ENCODE measurements around the gene UCHL5. TPM values are rescaled to one million over a fixed set of nuclear protein-coding genes. Genes with fewer than 3 reads are reported as not detected.

UCHL5 gene
- total RNA-seq, 4 donors from 2014 or later: 13.7 to 35.0 (median 26.0) TPM

GRCh38 chr1:193085263-193085662 is 26.1 kb upstream of the UCHL5 start:
- Histone ChIP-seq H3K27ac (no peak overlapping the region), H3K27me3 (no peaks in the 10 kb centered on the region), H3K9me3 (no peaks in the 10 kb centered on the region), H3K36me3 (peaks cover 0 to 39% (median 19%) of the 10 kb centered on the region in 4 donors), H3K4me3 (no peak overlapping the region), H3K4me1 (no peaks in the 10 kb centered on the region)
- intact Hi-C loops (cut with DNase I; ENCODE audit: low total_unique reads): no loop called here
- in situ Hi-C loops (cut with MboI; ENCODE audit: low pct_ligation_motif_present in 1 of 4, low pct_unique_long_range_greater_than_20kb in 1 of 4, low sequenced_read_pairs in 3 of 4): no loop called here
- 65 to 68% methylated on average over 1 of the region's 1 CpG for WGBS, 2 donors (ENCODE audit: low coverage in 1 of 2)
- TF ChIP-seq POLR2A (IDR thresholded peaks at IDR 0.05) (no peak), POLR2AphosphoS5 (IDR thresholded peaks at IDR 0.05) (no peak), EP300 (IDR thresholded peaks at IDR 0.05; ENCODE audit: low read depth) (no peak)
- no peak for DNase-seq

- Histone ChIP-seq H3K27ac (no peak overlapping the region), H3K27me3 (no peaks in the 10 kb centered on the region), H3K36me3 (peaks cover 0 to 49% (median 22%) of the 10 kb centered on the region in 4 donors), H3K4me3 (no peak overlapping the region), H3K9me3 (no peaks in the 10 kb centered on the region), H3K4me1 (no peaks in the 10 kb centered on the region)
- 80 to 89% methylated on average over 4 to 6 of the region's 6 CpGs for WGBS, 2 donors (ENCODE audit: low coverage in 1 of 2)
- TF ChIP-seq EP300 (IDR thresholded peaks at IDR 0.05; ENCODE audit: low read depth) (no peak), POLR2A (IDR thresholded peaks at IDR 0.05) (no peak), POLR2AphosphoS5 (IDR thresholded peaks at IDR 0.05) (no peak)
- TF ChIP-seq, protein P1, sequence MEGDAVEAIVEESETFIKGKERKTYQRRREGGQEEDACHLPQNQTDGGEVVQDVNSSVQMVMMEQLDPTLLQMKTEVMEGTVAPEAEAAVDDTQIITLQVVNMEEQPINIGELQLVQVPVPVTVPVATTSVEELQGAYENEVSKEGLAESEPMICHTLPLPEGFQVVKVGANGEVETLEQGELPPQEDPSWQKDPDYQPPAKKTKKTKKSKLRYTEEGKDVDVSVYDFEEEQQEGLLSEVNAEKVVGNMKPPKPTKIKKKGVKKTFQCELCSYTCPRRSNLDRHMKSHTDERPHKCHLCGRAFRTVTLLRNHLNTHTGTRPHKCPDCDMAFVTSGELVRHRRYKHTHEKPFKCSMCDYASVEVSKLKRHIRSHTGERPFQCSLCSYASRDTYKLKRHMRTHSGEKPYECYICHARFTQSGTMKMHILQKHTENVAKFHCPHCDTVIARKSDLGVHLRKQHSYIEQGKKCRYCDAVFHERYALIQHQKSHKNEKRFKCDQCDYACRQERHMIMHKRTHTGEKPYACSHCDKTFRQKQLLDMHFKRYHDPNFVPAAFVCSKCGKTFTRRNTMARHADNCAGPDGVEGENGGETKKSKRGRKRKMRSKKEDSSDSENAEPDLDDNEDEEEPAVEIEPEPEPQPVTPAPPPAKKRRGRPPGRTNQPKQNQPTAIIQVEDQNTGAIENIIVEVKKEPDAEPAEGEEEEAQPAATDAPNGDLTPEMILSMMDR (IDR thresholded peaks at IDR 0.05): no peak
- DNase-seq: no peak
- intact Hi-C loops (cut with DNase I; ENCODE audit: low total_unique reads): no loop called here
- in situ Hi-C loops (cut with MboI; ENCODE audit: low pct_ligation_motif_present in 1 of 4, low pct_unique_long_range_greater_than_20kb in 1 of 4, low sequenced_read_pairs in 3 of 4): no loop called here
Measured at GRCh38 chr1:193083365-193084088, 24.4 kb upstream of the UCHL5 start.

DNA sequence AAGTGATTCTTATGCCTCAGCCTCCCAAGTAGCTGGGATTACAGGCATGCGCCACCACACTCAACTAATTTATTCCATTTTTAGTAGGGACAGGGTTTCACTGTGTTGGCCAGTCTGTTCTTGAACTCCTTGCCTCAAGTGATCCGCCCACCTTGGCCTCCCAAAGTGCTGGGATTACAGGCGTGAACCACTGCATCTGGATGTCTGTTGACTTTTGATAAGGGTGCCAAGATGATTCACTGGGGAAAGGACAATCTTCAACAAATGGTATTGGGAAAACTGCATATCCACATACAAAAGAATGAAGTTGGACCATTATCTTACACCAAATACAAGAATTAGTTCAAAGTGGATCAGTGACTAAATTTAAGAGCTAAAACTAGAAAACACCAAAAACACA is 20.0 kb upstream of the UCHL5 start:
- H3K4me3 ChIP-seq: no peak overlapping the region
- TF ChIP-seq, protein P1 (IDR thresholded peaks at IDR 0.05): no peak
- TF ChIP-seq EP300 (IDR thresholded peaks at IDR 0.05; ENCODE audit: low read depth) (no peak), POLR2AphosphoS5 (IDR thresholded peaks at IDR 0.05) (no peak), POLR2A (IDR thresholded peaks at IDR 0.05) (no peak)
- DNase-seq: no peak
- intact Hi-C loops (cut with DNase I; ENCODE audit: low total_unique reads) (no loop called here), in situ Hi-C loops (cut with MboI; ENCODE audit: low pct_ligation_motif_present in 1 of 4, low pct_unique_long_range_greater_than_20kb in 1 of 4, low sequenced_read_pairs in 3 of 4) (no loop called here)
- H3K27me3 ChIP-seq: no peaks in the 10 kb centered on the region
- peaks cover 0 to 3% of the 10 kb centered on the region in 2 donors for H3K9me3 ChIP-seq
- WGBS, 2 donors (ENCODE audit: low coverage in 1 of 2): 89% methylated on average over 3 of the region's 3 CpGs; no CpG with 5 or more reads in 1 of the 2 donors
- H3K36me3 ChIP-seq: peaks cover 0 to 62% (median 19%) of the 10 kb centered on the region in 4 donors
- H3K27ac ChIP-seq: no peak overlapping the region
- no peaks in the 10 kb centered on the region for H3K4me1 ChIP-seq

- peaks cover 0 to 3% of the 10 kb centered on the region in 2 donors for H3K9me3 ChIP-seq
- peaks cover 0 to 57% (median 16%) of the 10 kb centered on the region in 4 donors for H3K36me3 ChIP-seq
- no peaks in the 10 kb centered on the region for H3K4me1 ChIP-seq
- H3K27me3 ChIP-seq: no peaks in the 10 kb centered on the region
- no peak for DNase-seq
- no peak overlapping the region for H3K27ac ChIP-seq
- in situ Hi-C loops (cut with MboI; ENCODE audit: low pct_ligation_motif_present in 1 of 4, low pct_unique_long_range_greater_than_20kb in 1 of 4, low sequenced_read_pairs in 3 of 4) (no loop called here), intact Hi-C loops (cut with DNase I; ENCODE audit: low total_unique reads) (no loop called here)
- no peak overlapping the region for H3K4me3 ChIP-seq
- TF ChIP-seq EP300 (IDR thresholded peaks at IDR 0.05; ENCODE audit: low read depth) (no peak), POLR2AphosphoS5 (IDR thresholded peaks at IDR 0.05) (no peak), POLR2A (IDR thresholded peaks at IDR 0.05) (no peak)
- TF ChIP-seq, protein P1 (IDR thresholded peaks at IDR 0.05): no peak
Measured at GRCh38 chr1:193077991-193078390, 18.8 kb upstream of the UCHL5 start.
